Pancreas (tissue), 10 donors: ENCODE results near the gene SPATS2. TPM values are rescaled to one million over a fixed set of nuclear protein-coding genes. Genes with fewer than 3 reads are reported as not detected.

Source experiments
- ATAC-seq, 4 donors: fragments of 200-7000 bp; cut with Tn5 transposase; one replicate each; pipeline versions ENCODE4 v1.8.0 to v1.9.1; 2020; ENCODE audit warnings: mild to moderate bottlenecking in 4 of 4, moderate library complexity in 4 of 4
- DNase-seq, 6 donors: peaks; one replicate each; pipeline ENCODE4 v3.0.0-alpha.2; 2020
- FAIRE-seq: peaks from 2 replicates; lab custom pipeline; 2012; peaks lifted over from hg19 to GRCh38; lab: Jason Lieb, UNC
- H3K27ac ChIP-seq, 4 donors: fragments of 200-600 bp; sonication (generic); 1 replicate in 3 of 4; 2 replicates in 1 of 4; pipeline versions ENCODE4 v1.5.0 to v1.8.0; 2020
- H3K27me3 ChIP-seq, 4 donors: fragments of 200-600 bp; one replicate each; pipeline ENCODE4 v1.8.0; 2021
- H3K36me3 ChIP-seq, 3 donors: fragments of 200-600 bp; sonication (generic) in 1 of 3; one replicate each; pipeline versions ENCODE4 v1.5.0 to v1.8.0; 2020 to 2021
- H3K4me1 ChIP-seq, 3 donors: fragments of 200-600 bp; one replicate each; pipeline ENCODE4 v1.8.0; 2021
- H3K4me3 ChIP-seq, 4 donors: fragments of 200-600 bp; sonication (generic) in 2 of 4; one replicate each; pipeline versions ENCODE4 v1.5.0 to v1.8.0; 2020 to 2021
- H3K9me3 ChIP-seq, 4 donors: fragments of 200-600 bp; one replicate each; pipeline ENCODE4 v1.8.0; 2021
- CTCF ChIP-seq, 4 donors: fragments of 200-600 bp; sonication (generic) in 3 of 4; IDR thresholded peaks; one replicate each; pipeline versions ENCODE4 v1.5.0 to v1.8.0; 2021; ENCODE audit warnings: antibody characterized with exemption in 4 of 4
- WGBS, 2 donors: extraction: QIAGEN DNeasy Blood & Tissue Kit; methylation state at CpG; one replicate each; pipeline ENCODE4 v1.1.7; 2013; 5-methylcytosine and 5-hydroxymethylcytosine counted together
- intact Hi-C, 3 donors: fragments of 100-400 bp; cut with DNase I; formaldehyde crosslinking; loops; one replicate each; pipeline versions ENCODE4 v1.11.1 to v1.14.2; 2022
- polyA plus RNA-seq, 2 donors: library from polyadenylated mRNA; stranded (reverse); fragments of 200-250 nt; gene quantifications; one replicate each; pipeline ENCODE4 v1.2.3, GENCODE V29; 2013
- total RNA-seq, 6 donors: library from RNA; stranded (reverse); fragmentation: NEBNext Ultra II Directional in 4 of 6; extraction: Animal tissue kit (Norgen Biotek cat#: 25700) in 4 of 6; gene quantifications; one replicate each; pipeline versions ENCODE4 v1.2.1 to v1.2.4, GENCODE V29; 2021 to 2023
- donor health status: healthy with polysubstance abuse.
- donor health status: DM: no; HTN: no; CAD: no; lungs with moderate emphysema.
- donor health status: DM: no; HTN: no; CAD: no.
- donor health status: control.
- donor health status: control.
- donor health status: Bipolar disorder and iron deficiency.
- donor health status: DM: yes; HTN: yes; CAD: no.
- donor health status: DM: no; HTN: no; CAD: no.
- donor health status: DM: no; HTN: no; CAD: no.
- donor health status: DM: yes; HTN: yes; CAD: no.

SPATS2 gene
- total and polyA plus RNA-seq, 8 donors, result 7.2 to 12.5 (median 9.4) TPM

DNA sequence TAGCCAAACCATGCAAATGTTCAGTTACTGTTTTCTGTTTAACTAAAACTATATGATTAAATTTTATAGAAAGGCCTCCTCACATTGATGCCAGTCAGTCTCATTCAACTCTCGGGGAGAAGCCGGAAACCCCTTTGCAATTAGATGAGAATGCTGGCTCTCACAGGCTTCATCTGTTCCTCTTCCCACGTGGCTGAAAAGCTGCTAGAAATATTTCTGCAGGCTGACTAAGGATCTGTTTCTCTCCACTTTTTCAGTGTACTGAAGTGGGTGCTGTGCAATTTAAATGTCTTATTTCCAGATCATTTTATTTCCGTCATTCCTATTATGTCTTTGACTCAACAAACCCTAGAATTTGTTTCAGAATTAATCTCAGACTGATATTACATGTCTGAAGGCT, 154.1 kb downstream of the SPATS2 start:
- no peaks in the 10 kb centered on the region for H3K27me3 ChIP-seq
- intact Hi-C loops, result no loop called here
- no peaks in the 10 kb centered on the region for H3K9me3 ChIP-seq
- no peaks in the 10 kb centered on the region for H3K36me3 ChIP-seq
- no peak for FAIRE-seq
- 53 to 80% methylated on average over 4 of the region's 4 CpGs for WGBS, 2 donors
- H3K27ac ChIP-seq, result no peak overlapping the region
- TF ChIP-seq CTCF (IDR thresholded peaks at IDR 0.05), result no peak
- peaks cover 0 to 10% (median 6%) of the 10 kb centered on the region in 3 donors for H3K4me1 ChIP-seq
- H3K4me3 ChIP-seq, result no peak overlapping the region
- ATAC-seq, result peak in 1 of 4 donors; percentile 26
- DNase-seq, result no peak

DNA sequence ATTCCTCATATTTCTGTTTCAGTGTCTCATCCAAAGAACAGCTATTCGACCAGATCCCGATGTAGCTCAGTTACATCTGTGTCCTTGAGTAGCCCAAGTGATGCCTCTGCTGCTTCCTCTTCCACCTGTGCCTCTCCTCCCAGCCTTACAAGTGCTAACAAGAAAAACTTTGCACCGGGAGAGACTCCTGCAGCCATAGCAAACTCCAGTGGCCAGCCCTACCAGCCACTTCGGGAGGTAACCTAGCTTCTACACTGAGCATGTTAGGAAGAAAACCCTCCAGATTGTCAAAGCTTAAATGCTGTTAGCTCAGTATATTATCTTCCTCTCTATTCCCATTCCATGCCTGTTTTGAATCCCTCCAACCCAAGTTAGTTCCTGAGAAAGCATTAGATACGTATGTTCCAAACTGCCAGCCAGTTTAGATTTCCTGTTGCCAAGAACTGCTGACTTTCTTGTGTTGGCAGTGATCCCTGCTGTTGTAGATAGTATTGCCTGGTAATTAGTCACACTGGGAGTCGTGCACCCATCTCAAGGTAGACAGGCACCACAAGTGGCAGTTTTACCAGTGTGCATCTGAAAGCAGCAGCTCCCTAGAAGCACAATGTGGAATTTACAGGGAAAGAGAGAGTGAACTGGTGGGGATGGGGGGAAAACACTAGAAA, 157.5 kb downstream of the SPATS2 start:
- H3K4me3 ChIP-seq, result no peak overlapping the region
- H3K27me3 ChIP-seq, result no peaks in the 10 kb centered on the region
- no peaks in the 10 kb centered on the region for H3K36me3 ChIP-seq
- DNase-seq, result peak in 2 of 6 donors; percentile 21 to 53
- WGBS, 2 donors, result 34 to 41% methylated on average over 6 of the region's 6 CpGs
- FAIRE-seq, result no peak
- peak; percentile 81 to 94 (median 90) for ATAC-seq
- H3K9me3 ChIP-seq, result no peaks in the 10 kb centered on the region
- peaks cover 0 to 10% (median 6%) of the 10 kb centered on the region in 3 donors for H3K4me1 ChIP-seq
- peak overlapping the region in 3 of 4 donors; percentile 7 to 44 (median 27) for H3K27ac ChIP-seq
- no peak for TF ChIP-seq CTCF (IDR thresholded peaks at IDR 0.05)
- intact Hi-C loops, result no loop called here

DNA sequence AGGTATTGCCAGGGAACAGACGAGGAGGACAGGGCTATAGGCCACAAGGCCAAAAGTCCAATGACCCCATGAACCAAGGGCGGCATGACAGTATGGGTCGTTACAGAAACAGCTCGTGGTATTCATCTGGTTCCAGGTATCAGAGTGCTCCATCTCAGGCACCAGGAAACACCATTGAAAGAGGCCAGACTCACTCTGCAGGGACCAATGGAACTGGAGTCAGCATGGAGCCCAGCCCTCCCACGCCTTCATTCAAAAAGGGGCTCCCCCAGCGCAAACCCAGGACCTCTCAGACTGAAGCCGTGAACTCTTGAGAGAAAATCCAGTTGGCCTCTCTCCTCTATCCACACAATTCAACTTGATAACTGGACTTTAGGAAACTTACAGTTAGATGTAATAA, 158.7 kb downstream of the SPATS2 start:
- Histone ChIP-seq H3K36me3 (no peaks in the 10 kb centered on the region), H3K27me3 (no peaks in the 10 kb centered on the region), H3K4me3 (no peak overlapping the region), H3K9me3 (no peaks in the 10 kb centered on the region), H3K4me1 (peaks cover 0 to 10% (median 6%) of the 10 kb centered on the region in 3 donors), H3K27ac (no peak overlapping the region)
- intact Hi-C loops, result no loop called here
- no peak for ATAC-seq
- 95 to 96% methylated on average over 7 of the region's 7 CpGs for WGBS, 2 donors
- TF ChIP-seq CTCF (IDR thresholded peaks at IDR 0.05), result no peak
- no peak for DNase-seq
- FAIRE-seq, result no peak

- H3K4me1 ChIP-seq, result peaks cover 0 to 10% (median 6%) of the 10 kb centered on the region in 3 donors
- no peak for TF ChIP-seq CTCF (IDR thresholded peaks at IDR 0.05)
- ATAC-seq, result no peak
- DNase-seq, result no peak
- 74 to 82% methylated on average over 7 of the region's 7 CpGs for WGBS, 2 donors
- no peaks in the 10 kb centered on the region for H3K36me3 ChIP-seq
- no peaks in the 10 kb centered on the region for H3K9me3 ChIP-seq
- no peak overlapping the region for H3K27ac ChIP-seq
- no peaks in the 10 kb centered on the region for H3K27me3 ChIP-seq
- no peak for FAIRE-seq
- H3K4me3 ChIP-seq, result no peak overlapping the region
- intact Hi-C loops, result no loop called here
These were observed 160.3 kb downstream of the SPATS2 start for GRCh38 chr12:49527361-49528130.
